ENCODE results near the gene TCP11.
"Not testable (repeated sequence)": the region's sequence is repeated elsewhere in the genome, so short reads cannot be mapped to it uniquely, and the experiment has no call there.

TCP11 gene

GRCh38 chr6:35142588-35143569, 1.7 kb upstream of the TCP11 start:
- DNase-seq = no peak

- no peak for DNase-seq
These were observed 516 bp downstream of the TCP11 start for GRCh38 chr6:35140639-35141006.

- peak; percentile 76 for DNase-seq
These were observed 1.1 kb downstream of the TCP11 start for GRCh38 chr6:35139924-35140638.

GRCh38 chr6:35139470-35139869, 1.7 kb downstream of the TCP11 start:
- DNase-seq = no peak

GRCh38 chr6:35138191-35138590, 2.9 kb downstream of the TCP11 start:
- not testable (repeated sequence) for DNase-seq

- no peak for DNase-seq
These were observed 5.0 kb downstream of the TCP11 start for GRCh38 chr6:35136185-35136584.

- DNase-seq = no peak
These were observed 12.6 kb downstream of the TCP11 start for GRCh38 chr6:35128496-35128895.

GRCh38 chr6:35128042-35128441, 13.1 kb downstream of the TCP11 start:
- DNase-seq = peak; percentile 44

GRCh38 chr6:35124356-35124755, 16.8 kb downstream of the TCP11 start:
- DNase-seq = no peak

- no peak for DNase-seq
These were observed 20.4 kb downstream of the TCP11 start for GRCh38 chr6:35120746-35121145.

GRCh38 chr6:35108309-35108885, 32.7 kb downstream of the TCP11 start:
- no peak for DNase-seq

- DNase-seq = not testable (repeated sequence)
These were observed 33.4 kb downstream of the TCP11 start for GRCh38 chr6:35107761-35108160.

GRCh38 chr6:35107208-35107607, 33.9 kb downstream of the TCP11 start:
- DNase-seq = not testable (repeated sequence)

- not testable (repeated sequence) for DNase-seq
These were observed 35.1 kb downstream of the TCP11 start for GRCh38 chr6:35106061-35106460.

- DNase-seq = no peak
These were observed 36.1 kb downstream of the TCP11 start for GRCh38 chr6:35105078-35105477.

GRCh38 chr6:35099116-35099515, 42.0 kb downstream of the TCP11 start:
- DNase-seq = no peak

- DNase-seq = no peak
These were observed 44.8 kb downstream of the TCP11 start for GRCh38 chr6:35096129-35096862.

- DNase-seq = no peak
These were observed 47.0 kb downstream of the TCP11 start for GRCh38 chr6:35094183-35094582.

- DNase-seq = no peak
These were observed 47.4 kb downstream of the TCP11 start for GRCh38 chr6:35093783-35094182.

GRCh38 chr6:35093118-35093445, 48.1 kb downstream of the TCP11 start:
- DNase-seq = no peak

- DNase-seq = no peak
These were observed 48.6 kb downstream of the TCP11 start for GRCh38 chr6:35092362-35093117.

All from femur (tissue), 1 donor.